OCI-LY1 (cell line): ENCODE data around the gene SRSF8.

Source experiments
- H2AFZ ChIP-seq: fragments of 200-600 bp; sonication (generic), shearing (Covaris generic); 2 replicates; pipeline ENCODE4 v1.6.0; 2014; ENCODE audit warnings: antibody characterized with exemption, mild to moderate bottlenecking, low read length
- H3F3A ChIP-seq: fragments of 200-600 bp; sonication (generic), shearing (Covaris generic); 2 replicates; pipeline ENCODE4 v1.6.0; 2014; ENCODE audit warnings: mild to moderate bottlenecking, antibody characterized with exemption, low read length, moderate library complexity; ENCODE audit not compliant: insufficient read depth
- H3K27ac ChIP-seq: fragments of 200-600 bp; sonication (generic); 2 replicates; pipeline ENCODE4 v1.5.1; 2014; ENCODE audit warnings: low read length, mixed run types, mild to moderate bottlenecking, low read depth; ENCODE audit not compliant: poor library complexity, severe bottlenecking
- H3K27me3 ChIP-seq: fragments of 200-600 bp; sonication (generic); 2 replicates; pipeline ENCODE4 v1.6.0; 2014; ENCODE audit warnings: antibody characterized with exemption, mild to moderate bottlenecking, low read length, moderate library complexity; ENCODE audit not compliant: insufficient read depth
- H3K36me3 ChIP-seq: fragments of 200-600 bp; sonication (generic); 2 replicates; pipeline ENCODE4 v1.6.1; 2014; ENCODE audit warnings: mild to moderate bottlenecking, antibody characterized with exemption, low read length, moderate library complexity, mixed read lengths; ENCODE audit not compliant: insufficient read depth
- H3K4me1 ChIP-seq: fragments of 200-600 bp; sonication (generic); 2 replicates; pipeline ENCODE4 v1.5.1; 2014; ENCODE audit warnings: mild to moderate bottlenecking, low read length, moderate library complexity; ENCODE audit not compliant: insufficient read depth, severe bottlenecking
- H3K4me2 ChIP-seq: fragments of 200-600 bp; sonication (generic), shearing (Covaris generic); 2 replicates; pipeline ENCODE4 v1.6.1; 2014; ENCODE audit warnings: low read length
- H3K4me3 ChIP-seq: fragments of 200-600 bp; sonication (generic); 2 replicates; pipeline ENCODE4 v1.5.1; 2014; ENCODE audit warnings: low read length, low read depth, mild to moderate bottlenecking, mixed read lengths; ENCODE audit not compliant: poor library complexity, severe bottlenecking
- H3K79me2 ChIP-seq: fragments of 200-600 bp; shearing (Covaris generic); 2 replicates; pipeline ENCODE4 v1.6.1; 2016; ENCODE audit warnings: mixed run types, low read length, mixed read lengths; ENCODE audit not compliant: insufficient read depth
- H3K9ac ChIP-seq: fragments of 200-600 bp; sonication (generic), shearing (Covaris generic); 2 replicates; pipeline ENCODE4 v1.6.1; 2014; ENCODE audit warnings: mild to moderate bottlenecking, low read length, mixed read lengths
- H3K9me2 ChIP-seq: fragments of 200-600 bp; sonication (generic), shearing (Covaris generic); 2 replicates; pipeline ENCODE4 v1.6.1; 2014; ENCODE audit warnings: low read depth, mild to moderate bottlenecking, low read length, mixed read lengths
- H3K9me3 ChIP-seq: fragments of 200-600 bp; shearing (Covaris generic); 2 replicates; pipeline ENCODE4 v1.6.1; 2014; ENCODE audit warnings: low read length, mixed read lengths
- H4K20me1 ChIP-seq: fragments of 200-600 bp; sonication (generic), shearing (Covaris generic); 2 replicates; pipeline ENCODE4 v1.6.0; 2016; ENCODE audit warnings: mild to moderate bottlenecking, low read length; ENCODE audit not compliant: insufficient read depth
- CTCF ChIP-seq: fragments of 200-600 bp; sonication (generic), shearing (Covaris generic); IDR thresholded peaks from 2 replicates; pipeline ENCODE4 v1.5.1; 2017; ENCODE audit warnings: mild to moderate bottlenecking, antibody characterized with exemption, low read length, moderate library complexity, mixed read lengths
- EZH2 ChIP-seq: fragments of 200-600 bp; sonication (generic), shearing (Covaris generic); IDR thresholded peaks from 2 replicates; pipeline ENCODE4 v1.8.0; 2017; ENCODE audit warnings: borderline replicate concordance, mixed run types, mild to moderate bottlenecking, antibody characterized with exemption, low read length, moderate library complexity, mixed read lengths

The SRSF8 gene

GRCh38 chr11:95088946-95089619 lies 22.4 kb downstream of the SRSF8 start:
- Histone ChIP-seq H3K4me2 (peak overlapping the region; percentile 65), H4K20me1 (no peaks in the 10 kb centered on the region), H3K9ac (peak overlapping the region; percentile 62), H3K36me3 (no peaks in the 10 kb centered on the region), H3K27me3 (no peaks in the 10 kb centered on the region), H3F3A (no peaks in the 10 kb centered on the region), H3K4me1 (peaks cover 13% of the 10 kb centered on the region), H3K4me3 (peak overlapping the region; percentile 71), H2AFZ (peak overlapping the region; percentile 94), H3K9me2 (no peaks in the 10 kb centered on the region), H3K9me3 (no peaks in the 10 kb centered on the region), H3K27ac (no peak overlapping the region), H3K79me2 (no peaks in the 10 kb centered on the region)
- TF ChIP-seq CTCF: no peak
- no peak for TF ChIP-seq EZH2

GRCh38 chr11:95089620-95090542 lies 23.2 kb downstream of the SRSF8 start, which contains the start of gene ENDOD1:
Gene ENDOD1 (plus strand): TSS chr11:95089846. CDS start chr11:95089928, 82 bp downstream.
- Histone ChIP-seq H4K20me1 (no peaks in the 10 kb centered on the region), H3K4me1 (peaks cover 13% of the 10 kb centered on the region)

GRCh38 chr11:95091663-95092180 lies 25.0 kb downstream of the SRSF8 start:
- Histone ChIP-seq H3K9me2 (no peaks in the 10 kb centered on the region), H3F3A (no peaks in the 10 kb centered on the region), H3K79me2 (no peaks in the 10 kb centered on the region), H3K27me3 (no peaks in the 10 kb centered on the region), H3K27ac (no peak overlapping the region), H3K4me2 (no peak overlapping the region), H2AFZ (no peak overlapping the region), H3K9me3 (no peaks in the 10 kb centered on the region), H3K4me1 (peaks cover 13% of the 10 kb centered on the region), H3K36me3 (no peaks in the 10 kb centered on the region), H3K4me3 (no peak overlapping the region), H4K20me1 (no peaks in the 10 kb centered on the region), H3K9ac (no peak overlapping the region)
- TF ChIP-seq EZH2 (no peak), CTCF (no peak)

More at GRCh38 chr11:95089620-95090542, 23.2 kb downstream of the SRSF8 start, which contains the start of gene ENDOD1:
- H3K79me2 ChIP-seq: no peaks in the 10 kb centered on the region
- H3F3A ChIP-seq: no peaks in the 10 kb centered on the region
- no peaks in the 10 kb centered on the region for H3K36me3 ChIP-seq
- H2AFZ ChIP-seq: peak within 1 kb of the TSS; percentile 94
- H3K4me3 ChIP-seq: peak within 1 kb of the TSS; percentile 71
- TF ChIP-seq CTCF (no peak), EZH2 (no peak)
- H3K4me2 ChIP-seq: peak within 1 kb of the TSS; percentile 65
- no peaks in the 10 kb centered on the region for H3K9me2 ChIP-seq
- H3K9ac ChIP-seq: peak within 1 kb of the TSS; percentile 62
- H3K27ac ChIP-seq: no peak within 1 kb of the TSS
- no peaks in the 10 kb centered on the region for H3K27me3 ChIP-seq
- H3K9me3 ChIP-seq: no peaks in the 10 kb centered on the region
